K562 (cell line): Measurements from ENCODE around the gene ALDH1A2. TPM values are rescaled to one million over a fixed set of nuclear protein-coding genes. Genes with fewer than 3 reads are reported as not detected.

Experiments
- BCLAF1 ChIP-seq, 2 experiments: fragments of 450-650 bp in 1 of 2; IDR thresholded peaks; 2 replicates each; pipeline ENCODE4 v1.6.1; 2011 to 2017; ENCODE audit warnings: low read depth in 2 of 2, antibody characterized with exemption in 1 of 2, borderline replicate concordance in 1 of 2, low read length in 1 of 2, mild to moderate bottlenecking in 1 of 2, mixed read lengths in 1 of 2; ENCODE audit not compliant: control insufficient read depth in 1 of 2
- E2F6 ChIP-seq, 2 experiments: IDR thresholded peaks; 2 replicates each; pipeline ENCODE4 v1.6.1; 2011; ENCODE audit warnings: borderline replicate concordance in 1 of 2, control low read depth in 1 of 2, low read depth in 1 of 2, low read length in 1 of 2, mild to moderate bottlenecking in 1 of 2, mixed read lengths in 1 of 2, moderate library complexity in 1 of 2; ENCODE audit not compliant: insufficient read depth in 1 of 2, insufficient read length in 1 of 2, poor library complexity in 1 of 2, severe bottlenecking in 1 of 2; ENCODE audit errors: extremely low read depth in 1 of 2
- EWSR1 ChIP-seq: fragments of 450-650 bp; IDR thresholded peaks from 2 replicates; pipeline ENCODE4 v1.6.1; 2018; ENCODE audit warnings: borderline replicate concordance, mild to moderate bottlenecking, low read depth, moderate library complexity; ENCODE audit not compliant: partially characterized antibody
- FOXJ3 ChIP-seq: sonication (generic); formaldehyde crosslinking; IDR thresholded peaks from 2 replicates; pipeline ENCODE4 v1.4.0; 2020; ENCODE audit warnings: mild to moderate bottlenecking, missing genetic modification reagents
- HDAC3 ChIP-seq: fragments of 450-650 bp; IDR thresholded peaks from 2 replicates; pipeline ENCODE4 v1.6.1; 2018; ENCODE audit warnings: borderline replicate concordance, mild to moderate bottlenecking, moderate library complexity; ENCODE audit not compliant: partially characterized antibody
- HNRNPL ChIP-seq: fragments of 200-400 bp; formaldehyde crosslinking; IDR thresholded peaks from 2 replicates; pipeline ENCODE4 v1.6.1; 2017; ENCODE audit warnings: low read depth, mild to moderate bottlenecking, low read length
- MLLT1 ChIP-seq, 2 experiments: fragments of 450-650 bp; IDR thresholded peaks; 2 replicates each; pipeline ENCODE4 v1.6.1; 2016
- NR1H2 ChIP-seq: sonication (generic); formaldehyde crosslinking; IDR thresholded peaks from 2 replicates; pipeline ENCODE4 v1.4.0; 2020; ENCODE audit warnings: mild to moderate bottlenecking, missing genetic modification reagents
- SMAD4 ChIP-seq: fragments of 250-450 bp; sonication (Bioruptor Pico); conservative IDR thresholded peaks from 2 replicates; pipeline ENCODE4 v1.8.0; 2021; ENCODE audit warnings: inconsistent platforms, mild to moderate bottlenecking, moderate library complexity
- TSC22D4 ChIP-seq: fragments of 450-650 bp; IDR thresholded peaks from 2 replicates; pipeline ENCODE4 v1.6.1; 2016; ENCODE audit warnings: missing genetic modification characterization, missing biosample characterization, control low read depth
- U2AF2 ChIP-seq: fragments of 200-400 bp; formaldehyde crosslinking; optimal IDR thresholded peaks from 2 replicates; pipeline ENCODE3; 2017; ENCODE audit warnings: low read depth, mild to moderate bottlenecking, low read length
- ZC3H4 ChIP-seq: sonication (generic); formaldehyde crosslinking; IDR thresholded peaks from 2 replicates; pipeline ENCODE4 v1.9.0; 2021; ENCODE audit warnings: missing genetic modification reagents, borderline replicate concordance
- ZNF217 ChIP-seq: sonication (generic); formaldehyde crosslinking; IDR thresholded peaks from 2 replicates; pipeline ENCODE4 v1.8.0; 2022; ENCODE audit warnings: mild to moderate bottlenecking, missing genetic modification reagents
- ZNF24 ChIP-seq: fragments of 450-650 bp; IDR thresholded peaks from 2 replicates; pipeline ENCODE4 v1.6.1; 2016
- ZNF311 ChIP-seq: fragments of 250-450 bp; sonication (Bioruptor Pico); IDR thresholded peaks from 2 replicates; pipeline ENCODE4 v1.4.0; 2020; ENCODE audit warnings: mild to moderate bottlenecking, moderate library complexity
- ZNF436 ChIP-seq: fragments of 250-450, 450-650 bp; sonication (Bioruptor Pico); formaldehyde crosslinking; IDR thresholded peaks from 2 replicates; pipeline ENCODE4 v1.7.0; 2020; ENCODE audit warnings: mild to moderate bottlenecking
- ZNF75A ChIP-seq: fragments of 450-650 bp; formaldehyde crosslinking; IDR thresholded peaks from 2 replicates; pipeline ENCODE4 v1.4.0; 2020; ENCODE audit warnings: mild to moderate bottlenecking
- ZNF76 ChIP-seq: fragments of 250-450 bp; sonication (Bioruptor Pico); IDR thresholded peaks from 2 replicates; pipeline ENCODE4 v1.4.0; 2020; ENCODE audit warnings: mild to moderate bottlenecking, moderate library complexity, borderline replicate concordance
- polyA plus RNA-seq, 8 experiments: library from polyadenylated mRNA; depleted of rRNA in 4 of 8; stranded (reverse) in 5 of 8; unstranded in 3 of 8; fragments of >200 nt; fragmentation: Nextera tagmentation in 2 of 8; fragmentation: Illumina TruSeq in 1 of 8; extraction: Ambion mirVana in 2 of 8; extraction: Trizol in 1 of 8; gene quantifications; 2 replicates each; pipeline versions ENCODE4 v1.2.1 to v1.2.3, GENCODE V29; 2011 to 2014; ENCODE audit warnings: inconsistent platforms in 1 of 8, missing spikeins in 1 of 8
- total RNA-seq, 7 experiments: library from RNA; depleted of rRNA in 6 of 7; stranded (reverse); fragments of >200 nt in 6 of 7; fragmentation: Illumina TruSeq in 2 of 7; extraction: Trizol in 2 of 7; gene quantifications; 2 replicates each; pipeline versions ENCODE4 v1.2.1 to v1.2.3, GENCODE V29; 2011 to 2021; ENCODE audit warnings: low replicate concordance in 1 of 7
- TF ChIP-seq, protein P1 (sequence below): fragments of 450-650 bp; formaldehyde crosslinking; IDR thresholded peaks from 2 replicates; pipeline ENCODE4 v1.4.0; 2020; ENCODE audit warnings: mild to moderate bottlenecking, mixed read lengths
- TF ChIP-seq, protein P2 (sequence below): fragments of 250-450 bp; sonication (Bioruptor Pico); IDR thresholded peaks from 2 replicates; pipeline ENCODE4 v1.6.1; 2021; ENCODE audit warnings: mild to moderate bottlenecking

The ALDH1A2 gene
- total and polyA plus RNA-seq, 9 of the 15 experiments (the other 6 are each of a cell fraction or from before 2014, with no cell fraction given), result 115 to 393 (median 333) TPM

DNA sequence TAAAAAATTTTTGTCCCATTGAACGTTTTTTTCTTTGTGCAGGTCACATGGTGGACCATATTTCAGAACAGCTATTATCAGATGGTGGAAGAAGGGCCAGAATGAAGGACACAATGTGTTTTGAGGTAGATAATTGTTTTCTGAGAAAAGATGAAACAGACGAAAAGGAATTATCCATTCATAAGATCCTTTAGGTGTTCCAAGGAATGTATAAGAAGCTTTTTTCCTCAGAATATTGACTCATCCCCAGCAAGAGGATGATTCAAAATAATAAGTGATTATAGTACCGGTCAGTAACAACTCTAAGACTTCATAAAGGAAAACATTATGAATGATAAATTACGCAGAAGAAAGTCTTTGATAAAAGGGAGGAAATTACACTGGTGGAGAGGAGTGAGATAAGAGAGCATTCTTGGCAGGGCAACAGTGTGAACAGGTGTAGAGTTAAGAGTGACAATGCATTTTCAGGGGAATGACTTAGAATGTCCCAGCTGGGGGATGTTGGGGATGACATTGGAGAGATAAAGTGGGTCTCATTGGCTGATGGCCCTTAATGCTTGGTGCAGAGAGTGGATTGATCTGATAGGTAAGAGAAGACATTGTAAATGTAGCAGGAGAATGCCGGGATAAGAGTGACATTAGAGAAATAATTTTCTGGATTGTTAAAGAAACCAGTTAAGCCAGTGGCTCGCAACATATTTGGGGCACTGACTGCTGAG, 45.6 kb upstream of the ALDH1A2 start (continued):
- TF ChIP-seq, protein P1, sequence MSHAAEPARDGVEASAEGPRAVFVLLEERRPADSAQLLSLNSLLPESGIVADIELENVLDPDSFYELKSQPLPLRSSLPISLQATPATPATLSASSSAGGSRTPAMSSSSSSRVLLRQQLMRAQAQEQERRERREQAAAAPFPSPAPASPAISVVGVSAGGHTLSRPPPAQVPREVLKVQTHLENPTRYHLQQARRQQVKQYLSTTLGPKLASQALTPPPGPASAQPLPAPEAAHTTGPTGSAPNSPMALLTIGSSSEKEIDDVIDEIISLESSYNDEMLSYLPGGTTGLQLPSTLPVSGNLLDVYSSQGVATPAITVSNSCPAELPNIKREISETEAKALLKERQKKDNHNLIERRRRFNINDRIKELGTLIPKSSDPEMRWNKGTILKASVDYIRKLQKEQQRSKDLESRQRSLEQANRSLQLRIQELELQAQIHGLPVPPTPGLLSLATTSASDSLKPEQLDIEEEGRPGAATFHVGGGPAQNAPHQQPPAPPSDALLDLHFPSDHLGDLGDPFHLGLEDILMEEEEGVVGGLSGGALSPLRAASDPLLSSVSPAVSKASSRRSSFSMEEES (CRISPR knock-in tag), result no peak; the same call in 1 of the 2 replicates
- no peak for TF ChIP-seq ZNF311
- peak; percentile 77 for TF ChIP-seq SMAD4 (CRISPR knock-in tag)
- TF ChIP-seq HNRNPL, result no peak
- no peak for TF ChIP-seq TSC22D4 (tag)
- TF ChIP-seq, protein P2, sequence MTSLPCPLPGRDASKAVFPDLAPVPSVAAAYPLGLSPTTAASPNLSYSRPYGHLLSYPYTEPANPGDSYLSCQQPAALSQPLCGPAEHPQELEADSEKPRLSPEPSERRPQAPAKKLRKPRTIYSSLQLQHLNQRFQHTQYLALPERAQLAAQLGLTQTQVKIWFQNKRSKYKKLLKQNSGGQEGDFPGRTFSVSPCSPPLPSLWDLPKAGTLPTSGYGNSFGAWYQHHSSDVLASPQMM, result no peak
- TF ChIP-seq U2AF2, result no peak
- TF ChIP-seq EWSR1, result no peak
- no peak for TF ChIP-seq E2F6 (IDR thresholded peaks at IDR 0.05; ENCODE audit: borderline replicate concordance in 1 of 2, extremely low read depth in 1 of 2, insufficient read depth in 1 of 2, insufficient read length in 1 of 2, low read depth in 1 of 2, low read length in 1 of 2, poor library complexity in 1 of 2, severe bottlenecking in 1 of 2)
- no peak for TF ChIP-seq ZC3H4
- peak; percentile 90 for TF ChIP-seq HDAC3
- TF ChIP-seq ZNF436 (CRISPR knock-in tag), result no peak
- no peak for TF ChIP-seq NR1H2
- TF ChIP-seq FOXJ3 (CRISPR knock-in tag), result no peak
- TF ChIP-seq ZNF76 (CRISPR knock-in tag), result no peak
- peak in 1 of 2 experiments; percentile 44; a peak in 1 of 4 replicates for TF ChIP-seq MLLT1 (IDR thresholded peaks at IDR 0.05)
- TF ChIP-seq ZNF24, result no peak
- TF ChIP-seq ZNF75A (CRISPR knock-in tag), result no peak
- TF ChIP-seq BCLAF1 (IDR thresholded peaks at IDR 0.05; ENCODE audit: borderline replicate concordance in 1 of 2, control insufficient read depth in 1 of 2, low read depth in 2 of 2, low read length in 1 of 2), result no peak
- no peak for TF ChIP-seq ZNF217 (CRISPR knock-in tag)
